GM19043 (cell line): Measurements from ENCODE around the gene RDH11.

Experiments
- ATAC-seq: cut with Tn5 transposase; IDR thresholded peaks from one replicate; pipeline ENCODE4 v1.9.1; 2021; ENCODE audit warnings: low read depth; ENCODE audit not compliant: unreplicated experiment

Gene RDH11

GRCh38 chr14:67652189-67652588 is 43.4 kb downstream of the RDH11 start:
- ATAC-seq, result no peak

- ATAC-seq, result no peak
Observed at GRCh38 chr14:67650694-67651093, 44.9 kb downstream of the RDH11 start.

GRCh38 chr14:67650151-67650550 is 45.4 kb downstream of the RDH11 start:
- ATAC-seq, result no peak

GRCh38 chr14:67646131-67646530 is 49.4 kb downstream of the RDH11 start:
- no peak for ATAC-seq

GRCh38 chr14:67645414-67645813 is 50.1 kb downstream of the RDH11 start:
- ATAC-seq, result no peak

GRCh38 chr14:67644428-67644827 is 51.1 kb downstream of the RDH11 start:
- ATAC-seq, result no peak

GRCh38 chr14:67643713-67644112 is 51.9 kb downstream of the RDH11 start:
- no peak for ATAC-seq

- no peak for ATAC-seq
Observed at GRCh38 chr14:67641902-67642749, 53.4 kb downstream of the RDH11 start.

GRCh38 chr14:67641480-67641879 is 54.1 kb downstream of the RDH11 start:
- no peak for ATAC-seq

- ATAC-seq, result no peak
Observed at GRCh38 chr14:67638642-67639041, 56.9 kb downstream of the RDH11 start.

- ATAC-seq, result no peak
Observed at GRCh38 chr14:67636361-67636919, 59.1 kb downstream of the RDH11 start.

GRCh38 chr14:67633451-67634147 is 62.0 kb downstream of the RDH11 start:
- ATAC-seq, result no peak

GRCh38 chr14:67630938-67631337 is 64.6 kb downstream of the RDH11 start:
- ATAC-seq, result no peak

- ATAC-seq, result no peak
Observed at GRCh38 chr14:67630186-67630585, 65.4 kb downstream of the RDH11 start.

- no peak for ATAC-seq
Observed at GRCh38 chr14:67627519-67627918, 68.0 kb downstream of the RDH11 start.
